Occipital lobe (tissue), 2 donors: ENCODE results near the gene TRIM29. TPM values are rescaled to one million over a fixed set of nuclear protein-coding genes. Genes with fewer than 3 reads are reported as not detected.
"Not testable (repeated sequence)": the region's sequence is repeated elsewhere in the genome, so short reads cannot be mapped to it uniquely, and the experiment has no call there.

Experiments
- DNase-seq: peaks from one replicate; lab custom pipeline; 2025; lab: John Stamatoyannopoulos, UW
- total RNA-seq: library from RNA; depleted of rRNA; stranded (reverse); fragments of >200 nt; gene quantifications from one replicate; pipeline ENCODE4 v1.2.3, GENCODE V29; 2014

Gene TRIM29
- total RNA-seq, 1 donor from 2014 or later, result 0.47 TPM

DNA sequence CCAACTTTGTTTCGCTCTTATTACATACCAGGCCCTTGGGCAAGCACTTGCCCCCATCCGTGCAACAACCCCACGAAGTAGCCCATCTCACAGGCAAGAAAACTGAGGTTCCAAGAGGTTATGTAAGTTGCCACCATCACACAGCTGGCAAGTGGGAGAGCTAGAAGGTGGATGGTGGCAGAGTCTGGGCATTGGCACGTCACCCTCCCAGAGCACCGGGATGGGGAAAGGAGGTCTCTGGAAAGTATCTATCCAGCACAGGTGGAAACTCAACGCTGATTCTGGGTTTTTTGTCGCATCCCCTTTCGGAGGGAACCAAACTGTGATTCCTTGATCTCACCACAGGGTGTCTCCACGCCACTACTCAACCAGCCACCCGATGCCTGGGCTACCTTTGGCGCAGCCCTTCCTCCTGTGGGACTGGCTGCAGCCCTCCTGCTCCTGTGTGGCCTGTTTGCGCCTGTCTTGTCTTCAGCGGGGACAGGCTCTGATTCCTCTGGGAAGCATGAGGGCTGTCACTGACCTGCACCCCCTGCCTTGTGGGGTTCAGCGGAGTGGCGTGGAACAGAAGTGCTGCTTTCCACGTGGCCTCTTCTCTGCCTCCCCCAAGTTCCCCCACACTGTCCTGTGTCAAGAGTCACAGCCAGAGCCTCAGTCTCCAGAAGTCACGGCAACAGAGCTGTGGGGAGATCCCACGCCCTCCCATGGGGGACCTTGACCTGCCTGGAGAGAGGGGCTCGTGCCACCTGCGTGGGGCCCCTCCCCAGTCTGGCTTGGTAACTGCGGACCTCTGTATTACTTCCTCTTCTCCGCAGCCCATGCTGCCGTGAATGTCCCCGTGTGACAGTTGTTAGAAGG, 34.4 kb upstream of the TRIM29 start:
- DNase-seq, result peak; percentile 64

- no peak for DNase-seq
These were observed 32.9 kb upstream of the TRIM29 start for GRCh38 chr11:120170741-120171261.

- no peak for DNase-seq
These were observed 32.2 kb upstream of the TRIM29 start for GRCh38 chr11:120169981-120170698.

DNA sequence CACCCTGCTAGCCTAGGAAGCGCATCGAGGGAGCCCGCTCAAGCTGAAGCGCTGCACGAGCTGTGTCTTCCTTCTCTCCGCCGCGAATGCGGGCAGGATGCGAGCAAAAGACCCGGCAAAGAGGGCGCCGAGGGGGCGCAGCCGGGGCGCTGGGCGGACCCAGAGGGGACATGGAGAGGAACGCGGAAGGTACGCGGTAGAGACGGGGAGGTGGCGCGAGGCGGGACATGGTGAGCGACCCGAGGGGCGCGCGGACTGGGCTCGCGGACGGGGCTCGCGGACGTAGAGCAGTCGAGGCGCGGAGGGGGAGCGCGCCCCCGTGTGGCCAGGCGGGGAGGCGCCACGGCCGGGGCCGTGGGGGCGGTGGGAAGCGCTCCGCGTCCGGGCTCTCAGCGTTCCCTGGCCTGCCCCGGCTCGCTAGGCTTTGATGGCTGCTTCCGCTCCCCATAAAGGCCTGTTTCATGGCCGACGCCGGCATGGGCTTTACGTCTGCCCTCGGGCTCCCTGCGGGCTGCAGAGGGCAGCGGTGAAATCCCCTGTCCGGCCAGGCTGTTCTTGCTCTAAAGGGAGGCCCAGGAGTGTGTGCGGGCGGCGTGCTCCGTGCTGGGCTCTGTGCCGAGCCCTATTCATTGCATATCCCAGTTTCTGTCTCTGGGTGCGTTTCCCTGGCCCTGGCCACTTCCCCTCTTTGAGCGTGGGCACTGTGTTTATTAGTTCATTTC, 31.2 kb upstream of the TRIM29 start:
- peak; percentile 76 for DNase-seq

DNA sequence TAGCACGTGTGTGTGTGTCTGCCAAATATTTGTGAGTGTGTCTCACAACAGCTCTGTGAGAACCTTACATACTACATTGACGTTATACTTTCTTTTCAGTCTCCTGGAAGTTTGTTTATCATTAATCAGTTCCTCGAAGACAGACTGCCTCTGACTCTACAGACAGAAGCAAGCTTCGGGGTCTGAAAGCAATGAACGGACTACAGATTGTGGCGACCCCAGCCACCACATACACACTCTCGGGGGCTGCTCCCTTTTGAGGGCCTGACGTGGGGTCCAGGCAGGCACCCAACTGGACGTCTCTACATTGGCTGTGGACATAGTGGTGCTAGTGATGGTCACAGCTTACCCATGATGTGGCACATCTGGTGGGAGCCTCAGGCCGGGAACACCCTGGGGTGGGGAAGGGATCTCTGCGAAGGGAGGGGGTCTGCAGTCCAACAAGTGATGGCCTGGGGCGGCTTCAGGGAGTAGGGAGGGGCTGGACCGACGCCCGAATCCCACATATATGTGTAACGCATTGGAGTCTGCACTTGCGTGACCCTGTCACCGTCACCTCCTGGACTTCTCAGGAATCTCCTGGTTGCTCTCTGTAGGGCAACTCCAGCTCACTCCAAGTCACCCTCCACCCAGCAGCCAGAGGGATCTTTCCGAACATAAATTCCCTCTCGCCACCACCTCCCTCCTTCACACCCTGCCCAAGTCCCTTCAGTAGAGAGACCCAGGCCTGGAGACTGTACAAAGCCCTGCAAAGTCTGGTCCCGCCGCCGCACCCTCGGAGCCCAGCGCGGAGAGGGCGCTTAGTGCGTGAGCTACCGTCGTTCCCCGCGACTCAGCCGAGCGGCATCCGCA, 30.4 kb upstream of the TRIM29 start:
- no peak for DNase-seq

- no peak for DNase-seq
These were observed 29.7 kb upstream of the TRIM29 start for GRCh38 chr11:120167659-120168058.

- no peak for DNase-seq
These were observed 22.5 kb upstream of the TRIM29 start for GRCh38 chr11:120160436-120160835.

DNA sequence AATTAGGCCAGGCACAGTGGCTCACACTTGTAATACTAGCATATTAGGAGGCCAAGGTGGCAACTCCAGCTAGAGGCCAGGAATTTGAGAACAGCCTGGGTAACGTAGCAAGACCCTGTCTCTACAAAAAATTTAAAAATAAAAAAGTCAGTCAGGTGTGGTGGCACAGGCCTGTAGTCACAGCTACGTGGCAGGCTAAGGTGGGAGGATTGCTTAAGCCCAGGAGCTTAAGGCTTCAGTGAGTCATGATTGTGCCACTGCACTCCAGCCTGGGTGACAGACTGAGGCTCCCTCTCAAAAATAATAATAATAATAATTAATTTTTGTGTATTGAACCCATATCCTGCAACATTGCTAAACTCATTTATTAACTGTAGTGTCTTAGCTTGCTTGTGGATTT, 15.3 kb upstream of the TRIM29 start:
- DNase-seq, result no peak

DNA sequence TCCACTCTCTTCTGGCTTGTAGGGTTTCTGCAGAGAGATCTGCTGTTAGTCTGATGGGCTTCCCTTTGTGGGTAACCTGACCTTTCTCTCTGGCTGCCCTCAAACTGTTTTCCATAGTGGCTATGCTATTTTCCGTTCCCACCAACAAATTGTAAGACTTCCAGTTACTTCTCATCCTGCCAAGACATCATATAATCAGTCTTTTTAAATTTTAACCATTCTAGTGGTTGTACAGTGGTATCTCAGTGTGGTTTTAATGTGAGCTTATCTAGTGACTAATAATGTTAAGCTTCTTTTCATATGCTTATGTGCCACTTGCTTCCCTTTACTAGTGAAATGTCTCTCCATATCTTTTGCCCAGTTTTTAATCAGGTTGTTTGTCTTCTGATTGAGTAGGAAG, 13.6 kb upstream of the TRIM29 start:
- DNase-seq, result no peak

GRCh38 chr11:120149246-120149645, 11.3 kb upstream of the TRIM29 start:
- no peak for DNase-seq

DNA sequence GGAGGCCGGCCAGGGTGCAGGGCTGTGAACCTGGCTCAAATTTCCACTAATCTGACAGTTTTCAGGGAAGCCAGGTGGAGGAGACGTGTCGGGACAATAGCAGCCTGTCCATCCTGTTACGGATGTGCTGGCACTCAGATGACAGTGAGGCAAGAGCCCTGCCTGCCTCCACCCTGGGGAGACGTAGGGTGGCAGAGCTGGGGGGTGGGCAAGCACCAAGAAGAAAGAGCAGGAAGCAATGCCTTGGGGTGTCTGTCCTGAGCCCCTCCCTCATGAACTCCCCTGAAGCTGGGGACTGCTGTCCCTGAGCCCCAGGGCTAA, 10.0 kb upstream of the TRIM29 start:
- DNase-seq, result no peak

- DNase-seq, result no peak
These were observed 9.4 kb upstream of the TRIM29 start for GRCh38 chr11:120147094-120147949.

- DNase-seq, result no peak
These were observed 8.6 kb upstream of the TRIM29 start for GRCh38 chr11:120146413-120147093.

DNA sequence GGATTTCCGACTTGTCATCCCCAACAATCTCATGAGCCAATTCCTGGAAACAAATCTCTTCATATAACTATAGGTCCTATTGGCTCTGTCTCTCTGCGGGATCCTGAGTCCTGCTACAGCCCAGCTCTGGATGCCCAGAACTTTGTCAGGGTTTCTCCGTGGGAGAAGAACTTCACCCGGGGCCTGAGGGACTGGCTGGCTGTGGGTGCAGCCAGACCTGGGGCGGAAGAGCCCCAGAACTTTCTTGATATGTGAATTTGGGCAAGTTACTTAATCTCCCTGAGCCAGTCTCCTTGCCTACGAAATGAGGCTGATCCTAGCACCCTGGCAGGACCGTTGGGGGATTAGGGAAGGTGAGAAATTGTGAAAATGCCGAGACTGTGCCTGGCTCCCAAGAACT, 6.6 kb upstream of the TRIM29 start:
- no peak for DNase-seq

- not testable (repeated sequence) for DNase-seq
These were observed 5.6 kb upstream of the TRIM29 start for GRCh38 chr11:120143472-120143871.

- no peak for DNase-seq
These were observed 4.7 kb upstream of the TRIM29 start for GRCh38 chr11:120142441-120143100.

- no peak for DNase-seq
These were observed 4.0 kb upstream of the TRIM29 start for GRCh38 chr11:120141768-120142423.

- DNase-seq, result no peak
These were observed 3.3 kb upstream of the TRIM29 start for GRCh38 chr11:120141113-120141767.
